Fibroblast of lung (primary cell): ENCODE measurements around the gene GSE1.

Experiments
- CTCF ChIP-seq, 2 donors: IDR thresholded peaks in 1 of 2; conservative IDR thresholded peaks in 1 of 2; 1 replicate in 1 of 2; 2 replicates in 1 of 2; pipeline ENCODE4 v1.5.1; 2011 to 2012; ENCODE audit warnings: low read length in 2 of 2, control low read depth in 1 of 2, inconsistent platforms in 1 of 2, low read depth in 1 of 2, mild to moderate bottlenecking in 1 of 2
- EZH2 ChIP-seq: IDR thresholded peaks from 2 replicates; pipeline ENCODE4 v1.5.1; 2012; ENCODE audit warnings: low read length, control low read depth, mild to moderate bottlenecking; ENCODE audit errors: missing control alignments

- no peak for TF ChIP-seq CTCF (conservative IDR thresholded peaks at IDR 0.05 in 1 of 2, IDR thresholded peaks at IDR 0.05 in 1 of 2; ENCODE audit: low read depth in 1 of 2, low read length in 2 of 2)
- TF ChIP-seq EZH2 = no peak
Measured at GRCh38 chr16:85687651-85688471, 74.7 kb downstream of the GSE1 start.
